Astrocyte of the spinal cord (primary cell): Measurements from ENCODE around the gene ATF4.

ENCODE experiments used
- DNase-seq: peaks from one replicate; pipeline ENCODE4 v3.0.0; 2011; ENCODE audit warnings: low read depth, low spot score
- H3K4me3 ChIP-seq: 2 replicates; pipeline ENCODE4 v1.5.1; 2011; ENCODE audit warnings: low read depth, mild to moderate bottlenecking, low read length, moderate library complexity
- in situ Hi-C: cut with HindIII; loops from 2 replicates; pipeline ENCODE4 v1.10.0; 2017; ENCODE audit warnings: low sequenced_read_pairs
- TF ChIP-seq, protein P1 (sequence below): IDR thresholded peaks from 2 replicates; pipeline ENCODE4 v1.5.1; 2012; ENCODE audit warnings: low read depth, mild to moderate bottlenecking, low read length, inconsistent platforms

The ATF4 gene

DNA sequence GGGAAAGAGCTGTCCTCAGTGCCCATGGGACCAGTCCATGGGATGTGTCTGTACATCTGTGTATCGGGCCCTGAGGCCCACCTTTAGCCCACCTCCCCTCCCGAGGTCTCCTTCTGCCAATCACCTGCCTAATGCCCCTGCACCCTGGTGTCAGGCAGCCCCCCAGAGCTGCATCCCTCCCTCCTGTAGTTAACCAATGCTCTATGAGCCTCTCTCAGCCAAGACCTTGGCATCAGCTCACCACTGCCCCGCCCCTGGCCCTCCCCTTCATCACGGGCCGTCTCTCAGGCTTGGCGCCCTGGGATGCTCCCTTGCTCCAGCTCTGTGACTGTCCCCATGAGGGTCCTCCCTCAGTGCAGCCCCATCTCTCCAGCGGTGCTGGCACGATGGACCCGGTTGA is 45.0 kb upstream of the ATF4 start:
- TF ChIP-seq, protein P1, sequence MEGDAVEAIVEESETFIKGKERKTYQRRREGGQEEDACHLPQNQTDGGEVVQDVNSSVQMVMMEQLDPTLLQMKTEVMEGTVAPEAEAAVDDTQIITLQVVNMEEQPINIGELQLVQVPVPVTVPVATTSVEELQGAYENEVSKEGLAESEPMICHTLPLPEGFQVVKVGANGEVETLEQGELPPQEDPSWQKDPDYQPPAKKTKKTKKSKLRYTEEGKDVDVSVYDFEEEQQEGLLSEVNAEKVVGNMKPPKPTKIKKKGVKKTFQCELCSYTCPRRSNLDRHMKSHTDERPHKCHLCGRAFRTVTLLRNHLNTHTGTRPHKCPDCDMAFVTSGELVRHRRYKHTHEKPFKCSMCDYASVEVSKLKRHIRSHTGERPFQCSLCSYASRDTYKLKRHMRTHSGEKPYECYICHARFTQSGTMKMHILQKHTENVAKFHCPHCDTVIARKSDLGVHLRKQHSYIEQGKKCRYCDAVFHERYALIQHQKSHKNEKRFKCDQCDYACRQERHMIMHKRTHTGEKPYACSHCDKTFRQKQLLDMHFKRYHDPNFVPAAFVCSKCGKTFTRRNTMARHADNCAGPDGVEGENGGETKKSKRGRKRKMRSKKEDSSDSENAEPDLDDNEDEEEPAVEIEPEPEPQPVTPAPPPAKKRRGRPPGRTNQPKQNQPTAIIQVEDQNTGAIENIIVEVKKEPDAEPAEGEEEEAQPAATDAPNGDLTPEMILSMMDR: no peak
- in situ Hi-C loops: no loop called here
- DNase-seq: no peak
- H3K4me3 ChIP-seq: no peak overlapping the region

DNA sequence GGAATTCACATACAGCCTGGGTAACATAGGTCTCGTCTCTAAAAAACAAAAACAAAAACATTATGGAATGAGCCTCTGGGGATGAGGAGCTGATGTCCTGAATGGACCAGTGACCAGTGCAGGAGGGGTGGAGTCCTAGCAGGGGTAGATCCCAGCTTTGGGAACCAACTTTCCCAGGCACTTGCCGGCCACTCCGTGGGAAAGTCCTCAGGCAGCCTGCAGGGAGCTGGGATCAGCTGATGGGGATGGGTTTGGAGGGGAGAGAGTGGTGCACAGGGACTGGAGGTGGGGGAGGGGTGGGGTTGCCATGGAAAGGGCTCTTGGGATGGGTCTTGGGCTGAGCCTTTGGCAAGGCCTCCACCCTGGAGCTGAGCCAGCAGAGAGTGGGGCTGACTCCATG is 44.5 kb upstream of the ATF4 start:
- TF ChIP-seq, protein P1: no peak
- in situ Hi-C loops: no loop called here
- no peak overlapping the region for H3K4me3 ChIP-seq
- DNase-seq: no peak

DNA sequence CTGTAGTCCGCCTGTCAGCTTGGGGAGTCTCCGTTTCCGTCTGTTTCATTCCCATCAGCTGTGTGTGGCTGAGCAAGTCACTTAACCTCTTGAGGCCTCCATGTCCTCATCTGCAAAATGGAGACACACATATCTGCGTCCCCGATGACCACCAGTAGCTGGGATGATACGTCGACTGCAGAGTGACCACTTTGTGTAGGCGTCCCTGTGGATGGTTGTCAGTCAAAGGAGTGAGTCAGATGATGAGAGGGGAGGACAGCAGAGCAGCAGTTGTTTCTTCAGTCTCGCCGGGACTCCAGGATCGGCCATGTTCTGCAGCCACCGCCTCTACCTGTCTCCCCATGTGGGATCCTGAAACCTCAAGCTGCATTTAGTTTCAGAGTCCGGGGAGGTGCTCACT is 43.7 kb upstream of the ATF4 start:
- no peak overlapping the region for H3K4me3 ChIP-seq
- no peak for DNase-seq
- TF ChIP-seq, protein P1: no peak
- in situ Hi-C loops: no loop called here

DNA sequence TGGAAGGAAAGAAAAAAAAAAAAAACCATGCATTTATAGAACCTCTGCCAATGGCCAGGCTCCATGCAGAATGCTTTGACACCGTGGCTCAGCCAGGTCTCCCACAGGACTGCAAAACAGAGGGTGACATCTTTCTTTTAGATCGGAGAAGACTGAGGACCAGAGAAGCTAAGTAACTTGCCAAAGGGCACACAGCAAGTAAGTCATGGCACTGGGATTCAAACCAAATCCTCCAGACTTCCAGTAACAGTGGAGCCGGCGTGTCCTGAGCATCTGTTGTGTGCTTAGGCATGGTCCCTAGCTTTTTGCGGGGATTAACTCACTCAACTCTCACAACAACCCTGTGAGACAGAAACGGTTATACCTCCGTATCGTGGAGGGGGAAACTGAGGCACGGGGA is 42.8 kb upstream of the ATF4 start:
- H3K4me3 ChIP-seq: no peak overlapping the region
- TF ChIP-seq, protein P1: no peak
- in situ Hi-C loops: no loop called here
- no peak for DNase-seq

DNA sequence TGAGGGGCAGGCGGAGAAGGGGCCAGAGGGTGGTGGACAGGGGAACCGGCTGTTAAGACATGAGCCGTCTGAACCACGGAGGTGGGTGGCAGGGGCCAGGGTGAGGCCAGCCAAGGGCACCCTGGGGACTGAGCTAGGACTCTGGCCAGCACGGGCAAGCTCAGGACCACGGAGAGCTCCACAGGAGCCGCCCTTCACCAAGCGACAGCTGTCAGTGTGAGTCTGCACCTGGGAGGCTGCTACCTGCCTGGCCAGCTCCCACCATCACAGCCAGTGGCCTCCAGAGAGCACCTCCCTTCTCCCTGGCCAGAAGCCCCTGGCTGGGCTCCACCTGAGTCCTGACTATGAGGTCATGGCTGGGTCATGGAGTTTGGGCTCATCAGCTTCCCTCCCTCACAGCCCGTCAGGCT is 41.9 kb upstream of the ATF4 start:
- TF ChIP-seq, protein P1: no peak
- DNase-seq: no peak
- H3K4me3 ChIP-seq: no peak overlapping the region
- in situ Hi-C loops: no loop called here

DNA sequence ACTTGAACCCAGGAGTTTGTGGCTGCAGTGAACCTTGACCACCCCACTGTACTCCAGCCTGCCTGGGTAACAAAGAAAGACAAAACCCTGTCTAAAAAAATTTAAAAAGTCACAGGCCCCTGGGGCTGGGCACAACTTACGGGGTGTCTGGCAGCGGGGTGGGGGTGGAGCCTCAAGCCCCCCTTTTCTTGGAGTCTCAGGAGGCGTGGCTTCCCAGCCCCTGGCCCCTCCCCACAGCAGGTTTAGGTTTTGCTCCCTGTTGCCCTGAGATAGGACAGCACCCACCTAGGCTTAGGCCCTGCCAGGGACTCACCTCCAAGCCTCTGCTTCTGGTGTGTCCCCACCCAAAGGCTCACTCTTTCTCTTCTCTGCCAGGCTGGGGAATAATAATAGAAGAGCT is 41.1 kb upstream of the ATF4 start:
- TF ChIP-seq, protein P1: no peak
- in situ Hi-C loops: no loop called here
- DNase-seq: no peak
- no peak overlapping the region for H3K4me3 ChIP-seq

DNA sequence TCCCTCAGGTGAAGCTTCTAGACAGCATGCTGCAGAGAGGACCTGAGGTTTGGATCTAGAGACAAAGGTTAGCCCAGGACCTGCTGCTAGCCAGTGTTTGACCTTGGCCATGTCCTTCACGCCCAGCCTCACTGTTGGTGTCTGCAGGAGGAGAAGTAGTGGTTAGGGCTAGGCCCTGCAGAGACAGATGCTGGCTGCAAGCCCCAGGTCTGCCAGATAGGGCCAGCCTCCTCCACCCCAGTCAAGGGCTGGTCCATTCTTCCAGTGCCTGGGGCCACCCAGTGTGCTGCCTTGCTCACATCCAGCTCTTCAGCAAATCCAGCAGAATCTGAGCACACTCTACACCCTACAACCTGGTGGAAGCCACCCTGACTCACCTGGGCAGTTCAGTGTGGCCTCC is 39.8 kb upstream of the ATF4 start:
- no peak for DNase-seq
- TF ChIP-seq, protein P1: no peak
- no peak overlapping the region for H3K4me3 ChIP-seq
- in situ Hi-C loops: no loop called here
